Keratinocyte (primary cell): ENCODE results near the gene FHAD1. TPM values are rescaled to one million over a fixed set of nuclear protein-coding genes. Genes with fewer than 3 reads are reported as not detected.
"Not testable (repeated sequence)": the region's sequence is repeated elsewhere in the genome, so short reads cannot be mapped to it uniquely, and the experiment has no call there.

Experiments used
- DNase-seq: peaks from one replicate; pipeline ENCODE4 v3.0.0-alpha.2; 2011; ENCODE audit warnings: low read depth, missing footprints, low spot score
- FAIRE-seq: peaks from 2 replicates; lab custom pipeline; 2011; peaks lifted over from hg19 to GRCh38; lab: Jason Lieb, UNC
- H2AFZ ChIP-seq: 2 replicates; pipeline ENCODE4 v1.6.0; 2012; ENCODE audit warnings: low read length, control low read depth, inconsistent platforms; ENCODE audit not compliant: control insufficient read depth
- H3K27ac ChIP-seq: 2 replicates; pipeline ENCODE4 v1.5.1; 2011; ENCODE audit warnings: low read length; ENCODE audit not compliant: control insufficient read depth, insufficient read depth
- H3K27me3 ChIP-seq: 3 replicates; pipeline ENCODE4 v1.6.0; 2011; ENCODE audit warnings: low read length; ENCODE audit not compliant: control insufficient read depth, insufficient read depth; ENCODE audit errors: extremely low read depth
- H3K36me3 ChIP-seq, 2 experiments: 2 replicates in 1 of 2; 3 replicates in 1 of 2; pipeline ENCODE4 v1.5.1; 2011; ENCODE audit warnings: low read length in 2 of 2, mild to moderate bottlenecking in 1 of 2; ENCODE audit not compliant: control insufficient read depth in 2 of 2, insufficient read depth in 2 of 2; ENCODE audit errors: extremely low read depth in 1 of 2
- H3K4me1 ChIP-seq: 3 replicates; pipeline ENCODE4 v1.5.1; 2011; ENCODE audit warnings: low read length; ENCODE audit not compliant: control insufficient read depth, insufficient read depth; ENCODE audit errors: extremely low read depth
- H3K4me2 ChIP-seq: 3 replicates; pipeline ENCODE4 v1.6.0; 2011; ENCODE audit warnings: low read depth, low read length; ENCODE audit not compliant: control insufficient read depth, insufficient read depth; ENCODE audit errors: extremely low read depth
- H3K4me3 ChIP-seq, 3 experiments: fragments of 200-600 bp in 1 of 3; sonication (generic) in 1 of 3; 2 replicates in 2 of 3; 3 replicates in 1 of 3; pipeline ENCODE4 v1.5.1; 2011 to 2016; ENCODE audit warnings: low read length in 3 of 3, mild to moderate bottlenecking in 3 of 3, control low read depth in 2 of 3, inconsistent platforms in 1 of 3, low read depth in 1 of 3, mixed read lengths in 1 of 3, mixed run types in 1 of 3, moderate library complexity in 1 of 3; ENCODE audit not compliant: control insufficient read depth in 2 of 3, insufficient read depth in 2 of 3; ENCODE audit errors: extremely low read depth in 1 of 3
- H3K79me2 ChIP-seq: 2 replicates; pipeline ENCODE4 v1.6.0; 2012; ENCODE audit warnings: low read length; ENCODE audit not compliant: control insufficient read depth, insufficient read depth
- H3K9ac ChIP-seq: 3 replicates; pipeline ENCODE4 v1.6.0; 2011; ENCODE audit warnings: low read length; ENCODE audit not compliant: control insufficient read depth, insufficient read depth; ENCODE audit errors: extremely low read depth
- H3K9me1 ChIP-seq: 3 replicates; pipeline ENCODE4 v1.6.0; 2011; ENCODE audit warnings: low read length; ENCODE audit not compliant: control insufficient read depth, insufficient read depth; ENCODE audit errors: extremely low read depth
- H3K9me3 ChIP-seq: 2 replicates; pipeline ENCODE4 v1.5.1; 2012; ENCODE audit warnings: low read depth, low read length; ENCODE audit not compliant: control insufficient read depth
- H4K20me1 ChIP-seq: 3 replicates; pipeline ENCODE4 v1.6.0; 2011; ENCODE audit warnings: low read length; ENCODE audit not compliant: control insufficient read depth, insufficient read depth; ENCODE audit errors: extremely low read depth
- CTCF ChIP-seq, 3 experiments: IDR thresholded peaks in 1 of 3; conservative IDR thresholded peaks in 1 of 3; optimal IDR thresholded peaks in 1 of 3; 2 replicates in 2 of 3; 3 replicates in 1 of 3; pipeline versions ENCODE3 to v1.5.1; 2011; ENCODE audit warnings: low read length in 3 of 3, mild to moderate bottlenecking in 3 of 3, moderate library complexity in 2 of 3, control low read depth in 1 of 3, inconsistent platforms in 1 of 3; ENCODE audit not compliant: insufficient read depth in 2 of 3; ENCODE audit errors: extremely low read depth in 1 of 3
- EZH2 ChIP-seq: IDR thresholded peaks from one replicate; pipeline ENCODE4 v1.6.1; 2012; ENCODE audit warnings: inconsistent platforms, mild to moderate bottlenecking, low read length, moderate library complexity
- dilution Hi-C: fragments of 300-500 bp; cut with MboI; formaldehyde crosslinking; loops from one replicate; pipeline ENCODE4 v1.7.0; 2020; ENCODE audit warnings: low sequenced_read_pairs; ENCODE audit not compliant: extremely low pct_ligation_motif_present
- polyA plus RNA-seq, 5 experiments: library from polyadenylated mRNA; depleted of rRNA in 3 of 5; stranded (reverse) in 3 of 5; stranded (forward) in 1 of 5; unstranded in 1 of 5; fragments of >200 nt; gene quantifications; 1 replicate in 1 of 5; 2 replicates in 3 of 5; 3 replicates in 1 of 5; pipeline versions ENCODE4 v1.2.1 to v1.2.3, GENCODE V29; 2011 to 2012; ENCODE audit warnings: missing spikeins in 2 of 5, low read depth in 1 of 5, low replicate concordance in 1 of 5

Gene FHAD1
- polyA plus RNA-seq, 1 donor (not counting 4 experiments of a cell fraction or from before 2014, with no cell fraction given) = 0.09 TPM

GRCh38 chr1:15378729-15379128 lies 131.7 kb downstream of the FHAD1 start:
- H3K9me1 ChIP-seq = no peaks in the 10 kb centered on the region
- dilution Hi-C loops = no loop called here
- FAIRE-seq = no peak

GRCh38 chr1:15379151-15379550 lies 132.1 kb downstream of the FHAD1 start:
- H3K9ac ChIP-seq, dilution Hi-C loops, H3K27ac ChIP-seq, DNase-seq, H3K9me1 ChIP-seq, H3K4me3 ChIP-seq, FAIRE-seq, H4K20me1 ChIP-seq, H3K4me2 ChIP-seq, H3K4me1 ChIP-seq, H3K36me3 ChIP-seq, H3K9me3 ChIP-seq, H2AFZ ChIP-seq, H3K79me2 ChIP-seq, H3K27me3 ChIP-seq: not testable (repeated sequence)

More at GRCh38 chr1:15378729-15379128, 131.7 kb downstream of the FHAD1 start:
- TF ChIP-seq EZH2 (no peak), CTCF (optimal IDR thresholded peaks at IDR 0.05 in 1 of 3, IDR thresholded peaks at IDR 0.05 in 1 of 3, conservative IDR thresholded peaks at IDR 0.05 in 1 of 3; ENCODE audit: extremely low read depth in 1 of 3, insufficient read depth in 2 of 3, low read length in 3 of 3) (no peak)
- Histone ChIP-seq H3K4me2 (no peak overlapping the region), H3K27ac (no peak overlapping the region), H3K9ac (no peak overlapping the region), H3K36me3 (no peaks in the 10 kb centered on the region), H2AFZ (no peak overlapping the region), H3K4me3 (no peak overlapping the region), H3K27me3 (peaks cover 7% of the 10 kb centered on the region), H3K4me1 (no peaks in the 10 kb centered on the region), H3K79me2 (no peaks in the 10 kb centered on the region), H3K9me3 (no peaks in the 10 kb centered on the region), H4K20me1 (no peaks in the 10 kb centered on the region)
- DNase-seq = no peak
